BJ (cell line): ENCODE data around the gene EIF4ENIF1. TPM values are rescaled to one million over a fixed set of nuclear protein-coding genes. Genes with fewer than 3 reads are reported as not detected.
A peak's percentile ranks its signal among the peaks of the same experiment; 100 is the strongest.
"Not testable (repeated sequence)": the region's sequence is repeated elsewhere in the genome, so short reads cannot be mapped to it uniquely, and the experiment has no call there.

ENCODE experiments used
- CTCF ChIA-PET: fragments of 350-600 bp; formaldehyde crosslinking; extraction: SDS; loops from one replicate; lab custom pipeline; 2021; ENCODE audit warnings: antibody characterized with exemption, inconsistent platforms; lab: Yijun Ruan, JAX
- POLR2A ChIA-PET: fragments of 300-600 bp; sonication (Branson Sonifier 250); formaldehyde crosslinking; extraction: SDS; loops from one replicate; lab custom pipeline; 2021; ENCODE audit warnings: antibody characterized with exemption; lab: Charles Lee
- DNase-seq: peaks from one replicate; pipeline ENCODE4 v3.0.0-alpha.2; 2011; ENCODE audit warnings: low read depth
- H3K27me3 ChIP-seq: 2 replicates; pipeline ENCODE4 v1.6.0; 2011; ENCODE audit warnings: low read length; ENCODE audit not compliant: control insufficient read depth, insufficient read depth
- H3K36me3 ChIP-seq: 2 replicates; pipeline ENCODE4 v1.5.1; 2011; ENCODE audit warnings: low read length; ENCODE audit not compliant: control insufficient read depth, insufficient read depth
- H3K4me3 ChIP-seq: 2 replicates; pipeline ENCODE4 v1.5.1; 2011; ENCODE audit warnings: low read depth, mild to moderate bottlenecking, control low read depth, low read length
- polyA plus RNA-seq: library from polyadenylated mRNA; depleted of rRNA; stranded (reverse); fragments of >200 nt; gene quantifications from 2 replicates; pipeline ENCODE4 v1.2.3, GENCODE V29; 2011
- TF ChIP-seq, protein P1 (sequence below): IDR thresholded peaks from 2 replicates; pipeline ENCODE4 v1.5.1; 2011; ENCODE audit warnings: low read depth, mild to moderate bottlenecking, control low read depth, inconsistent platforms, low read length, moderate library complexity; ENCODE audit not compliant: insufficient read depth

The EIF4ENIF1 gene
- polyA plus RNA-seq, 1 experiment: 20.4 TPM

DNA sequence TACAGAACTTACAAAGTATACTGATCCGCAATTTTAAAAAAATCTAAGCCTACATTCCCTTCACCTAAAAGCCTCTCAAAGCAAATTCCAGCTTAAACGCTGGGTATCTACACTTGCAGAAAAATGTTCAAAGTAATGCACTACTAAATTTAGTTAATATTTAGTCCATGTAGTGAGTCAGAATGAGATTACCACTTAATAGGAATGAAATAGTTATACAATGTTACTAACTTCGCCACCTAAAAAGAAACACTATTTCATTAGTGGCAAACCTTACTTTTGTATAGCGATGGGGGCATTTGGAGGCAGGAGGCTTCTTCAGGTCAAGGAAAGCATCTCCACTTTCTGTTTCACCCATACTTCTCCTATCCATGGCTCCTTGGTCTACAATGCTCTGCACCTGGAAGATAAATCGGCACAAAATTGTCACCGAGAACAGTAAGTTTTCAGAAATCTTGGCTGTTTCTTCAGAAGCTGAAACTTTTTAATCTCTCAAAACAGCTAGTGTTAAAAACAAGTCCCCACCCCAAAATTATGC is 1.2 kb downstream of the EIF4ENIF1 start:
- no peaks in the 10 kb centered on the region for H3K27me3 ChIP-seq
- TF ChIP-seq, protein P1, sequence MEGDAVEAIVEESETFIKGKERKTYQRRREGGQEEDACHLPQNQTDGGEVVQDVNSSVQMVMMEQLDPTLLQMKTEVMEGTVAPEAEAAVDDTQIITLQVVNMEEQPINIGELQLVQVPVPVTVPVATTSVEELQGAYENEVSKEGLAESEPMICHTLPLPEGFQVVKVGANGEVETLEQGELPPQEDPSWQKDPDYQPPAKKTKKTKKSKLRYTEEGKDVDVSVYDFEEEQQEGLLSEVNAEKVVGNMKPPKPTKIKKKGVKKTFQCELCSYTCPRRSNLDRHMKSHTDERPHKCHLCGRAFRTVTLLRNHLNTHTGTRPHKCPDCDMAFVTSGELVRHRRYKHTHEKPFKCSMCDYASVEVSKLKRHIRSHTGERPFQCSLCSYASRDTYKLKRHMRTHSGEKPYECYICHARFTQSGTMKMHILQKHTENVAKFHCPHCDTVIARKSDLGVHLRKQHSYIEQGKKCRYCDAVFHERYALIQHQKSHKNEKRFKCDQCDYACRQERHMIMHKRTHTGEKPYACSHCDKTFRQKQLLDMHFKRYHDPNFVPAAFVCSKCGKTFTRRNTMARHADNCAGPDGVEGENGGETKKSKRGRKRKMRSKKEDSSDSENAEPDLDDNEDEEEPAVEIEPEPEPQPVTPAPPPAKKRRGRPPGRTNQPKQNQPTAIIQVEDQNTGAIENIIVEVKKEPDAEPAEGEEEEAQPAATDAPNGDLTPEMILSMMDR: no peak
- peaks cover 4% of the 10 kb centered on the region; the same call in 1 of the 2 replicates for H3K36me3 ChIP-seq
- POLR2A ChIA-PET: no interaction called here
- CTCF ChIA-PET: interaction anchor here (0.9 kb wide), 1 partner anchor 37 kb away, joined by 3 read pairs; no protein-coding TSS in a partner anchor
- H3K4me3 ChIP-seq: peak overlapping the region; percentile 92
- no peak for DNase-seq

DNA sequence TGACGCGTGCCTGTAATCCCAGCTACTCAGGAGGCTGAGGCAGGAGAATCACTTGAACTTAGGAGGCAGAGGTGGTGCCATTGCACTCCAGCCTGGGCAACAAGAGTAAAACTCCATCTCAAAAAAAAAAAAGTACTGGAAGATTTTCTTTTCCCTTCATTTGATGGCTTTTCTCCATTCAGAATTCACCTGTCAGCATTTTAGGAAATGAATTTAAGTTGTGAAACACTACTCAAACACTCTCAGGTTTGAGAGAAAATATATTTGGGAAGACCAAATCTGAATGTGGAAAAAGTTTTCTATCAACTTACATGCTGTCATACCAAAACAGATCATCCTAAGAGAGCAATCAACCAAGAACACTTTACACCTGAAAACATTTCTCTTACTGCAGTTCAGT is 2.7 kb downstream of the EIF4ENIF1 start:
- Histone ChIP-seq H3K4me3 (no peak overlapping the region), H3K36me3 (peaks cover 4% of the 10 kb centered on the region; the same call in 1 of the 2 replicates), H3K27me3 (no peaks in the 10 kb centered on the region)
- TF ChIP-seq, protein P1: no peak
- ChIA-PET POLR2A (interaction anchor here (0.7 kb wide), 1 partner anchor 72 kb away, joined by 3 read pairs; no protein-coding TSS in a partner anchor), CTCF (no interaction called here)
- no peak for DNase-seq

DNA sequence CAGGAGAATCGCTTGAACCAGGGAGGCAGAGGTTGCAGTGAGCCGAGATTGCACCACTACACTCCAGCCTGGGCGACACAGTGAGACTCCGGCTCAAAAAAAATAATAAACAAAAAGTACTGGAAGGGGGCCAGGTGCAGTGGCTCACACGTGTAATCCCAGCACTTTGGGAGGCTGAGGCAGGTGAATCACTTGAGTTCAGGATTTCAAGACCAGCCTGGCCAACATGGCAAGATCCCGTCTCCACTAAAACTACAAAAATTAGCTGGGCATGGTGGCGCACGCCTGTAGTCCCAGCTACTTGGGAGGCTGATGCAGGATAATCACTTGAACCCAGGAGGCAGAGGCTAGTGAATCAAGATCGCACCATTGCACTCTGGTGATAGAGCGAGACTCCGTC is 3.3 kb downstream of the EIF4ENIF1 start:
- DNase-seq, CTCF ChIA-PET, H3K36me3 ChIP-seq, H3K27me3 ChIP-seq, H3K4me3 ChIP-seq: not testable (repeated sequence)
- POLR2A ChIA-PET: interaction anchor here (0.7 kb wide), 1 partner anchor 72 kb away, joined by 3 read pairs; no protein-coding TSS in a partner anchor

DNA sequence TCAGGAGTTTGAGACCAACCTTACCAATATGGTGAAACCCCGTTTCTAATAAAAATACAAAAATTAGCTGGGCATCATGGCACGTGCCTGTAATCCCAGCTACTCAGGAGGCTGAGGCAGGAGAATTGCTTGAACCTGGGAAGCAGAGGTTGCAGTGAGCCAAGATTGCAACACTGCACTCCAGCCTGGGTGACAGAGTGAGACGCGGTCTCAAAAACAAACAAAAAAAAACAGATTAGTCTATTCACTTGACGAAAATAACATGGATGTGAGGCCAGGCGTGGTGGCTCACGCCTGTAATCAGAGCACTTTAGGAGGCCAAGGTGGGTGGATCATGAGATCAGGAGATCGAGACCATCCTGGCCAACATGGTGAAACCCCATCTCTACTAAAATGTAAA is 7.2 kb downstream of the EIF4ENIF1 start:
- H3K27me3 ChIP-seq, CTCF ChIA-PET, H3K4me3 ChIP-seq, DNase-seq, POLR2A ChIA-PET: not testable (repeated sequence)
- H3K36me3 ChIP-seq: peaks cover 11% of the 10 kb centered on the region

DNA sequence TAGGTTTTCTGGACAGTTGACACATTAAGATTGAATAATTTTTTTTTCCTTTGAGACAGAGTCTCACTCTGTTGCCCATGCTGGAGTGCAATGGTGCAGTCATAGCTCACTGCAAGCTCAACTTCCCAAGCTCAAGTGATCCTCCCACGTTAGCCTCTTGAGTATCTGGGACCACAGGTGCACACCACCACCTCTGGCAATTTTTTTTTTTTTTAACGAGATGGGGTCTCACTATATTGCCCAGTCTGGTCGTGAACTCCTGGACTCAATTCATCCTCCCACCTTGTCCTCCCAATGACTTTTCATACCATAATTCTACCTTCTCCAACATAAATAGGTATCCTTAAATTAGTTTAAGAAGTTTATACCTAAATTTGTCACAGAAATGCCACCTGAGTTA is 8.5 kb downstream of the EIF4ENIF1 start:
- no peak for DNase-seq
- CTCF ChIA-PET: interaction anchor here (0.7 kb wide), 1 partner anchor 182 kb away, joined by 4 read pairs; no protein-coding TSS in a partner anchor
- POLR2A ChIA-PET: no interaction called here

DNA sequence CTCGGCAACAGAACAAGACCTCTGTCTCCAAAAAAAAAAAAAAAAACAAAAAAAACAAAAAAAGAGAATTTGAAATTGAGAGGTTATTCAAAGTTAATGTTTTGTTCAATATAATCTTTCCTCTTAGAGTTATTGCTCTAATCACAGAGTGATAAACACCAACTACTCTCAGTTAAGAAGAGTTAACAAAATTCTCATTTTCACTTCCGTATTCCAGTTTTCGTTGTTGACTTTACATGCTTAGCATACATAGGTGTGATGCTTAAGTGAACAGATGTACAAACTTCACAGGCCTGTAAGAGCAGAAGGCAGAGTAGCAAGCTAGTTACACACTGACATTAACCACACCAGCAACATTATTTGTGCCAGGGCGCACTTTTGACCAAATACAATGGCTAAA is 12.3 kb downstream of the EIF4ENIF1 start:
- CTCF ChIA-PET: no interaction called here
- H3K4me3 ChIP-seq: no peak overlapping the region
- no peak for DNase-seq
- TF ChIP-seq, protein P1: no peak
- peaks cover 7% of the 10 kb centered on the region for H3K36me3 ChIP-seq
- H3K27me3 ChIP-seq: no peaks in the 10 kb centered on the region
- POLR2A ChIA-PET: no interaction called here

More for the DNA sequence above, 8.5 kb downstream of the EIF4ENIF1 start:
- TF ChIP-seq, protein P1: no peak
- no peak overlapping the region for H3K4me3 ChIP-seq
- H3K36me3 ChIP-seq: peaks cover 9% of the 10 kb centered on the region
- no peaks in the 10 kb centered on the region for H3K27me3 ChIP-seq
